Measurements from ENCODE around the gene TPRG1L.

TPRG1L gene

GRCh38 chr1:3641816-3642215 is 17.0 kb downstream of the TPRG1L start:
- peaks cover 36% of the 10 kb centered on the region for H3K36me3 ChIP-seq (ENCODE audit: control insufficient read depth, insufficient read depth, low read length, severe bottlenecking)
- no peak for DNase-seq (ENCODE audit: low read depth)
- no peak overlapping the region for H3K4me3 ChIP-seq (ENCODE audit: low read length)
- no peaks in the 10 kb centered on the region for H3K9me3 ChIP-seq (ENCODE audit: control insufficient read depth, low read length)
- H3K27me3 ChIP-seq (replicated peaks; ENCODE audit: control insufficient read depth, insufficient read depth, low read length), result no peaks in the 10 kb centered on the region
- no peak overlapping the region for H3K9ac ChIP-seq (ENCODE audit: low read length)
- H3K4me1 ChIP-seq (ENCODE audit: control insufficient read depth, insufficient read depth, low read length), result no peaks in the 10 kb centered on the region

GRCh38 chr1:3642919-3643675 is 18.3 kb downstream of the TPRG1L start:
- Histone ChIP-seq H3K36me3 (ENCODE audit: control insufficient read depth, insufficient read depth, low read length, severe bottlenecking) (peaks cover 33% of the 10 kb centered on the region), H3K9ac (ENCODE audit: low read length) (no peak overlapping the region), H3K4me3 (ENCODE audit: low read length) (no peak overlapping the region), H3K4me1 (ENCODE audit: control insufficient read depth, insufficient read depth, low read length) (no peaks in the 10 kb centered on the region), H3K9me3 (ENCODE audit: control insufficient read depth, low read length) (no peaks in the 10 kb centered on the region), H3K27me3 (replicated peaks; ENCODE audit: control insufficient read depth, insufficient read depth, low read length) (no peaks in the 10 kb centered on the region)
- no peak for DNase-seq (ENCODE audit: low read depth)

- Histone ChIP-seq H3K4me1 (ENCODE audit: control insufficient read depth, insufficient read depth, low read length) (peaks cover 3% of the 10 kb centered on the region), H3K4me3 (ENCODE audit: low read length) (no peak overlapping the region), H3K9ac (ENCODE audit: low read length) (no peak overlapping the region), H3K36me3 (ENCODE audit: control insufficient read depth, insufficient read depth, low read length, severe bottlenecking) (peaks cover 28% of the 10 kb centered on the region), H3K27me3 (replicated peaks; ENCODE audit: control insufficient read depth, insufficient read depth, low read length) (no peaks in the 10 kb centered on the region), H3K9me3 (ENCODE audit: control insufficient read depth, low read length) (no peaks in the 10 kb centered on the region)
- no peak for DNase-seq (ENCODE audit: low read depth)
Measured at GRCh38 chr1:3644273-3644672, 19.5 kb downstream of the TPRG1L start.

GRCh38 chr1:3645247-3645646 is 20.4 kb downstream of the TPRG1L start:
- Histone ChIP-seq H3K9ac (ENCODE audit: low read length) (no peak overlapping the region), H3K9me3 (ENCODE audit: control insufficient read depth, low read length) (no peaks in the 10 kb centered on the region), H3K36me3 (ENCODE audit: control insufficient read depth, insufficient read depth, low read length, severe bottlenecking) (peaks cover 28% of the 10 kb centered on the region), H3K27me3 (replicated peaks; ENCODE audit: control insufficient read depth, insufficient read depth, low read length) (no peaks in the 10 kb centered on the region), H3K4me1 (ENCODE audit: control insufficient read depth, insufficient read depth, low read length) (peaks cover 5% of the 10 kb centered on the region), H3K4me3 (ENCODE audit: low read length) (no peak overlapping the region)
- DNase-seq (ENCODE audit: low read depth), result no peak

- Histone ChIP-seq H3K27me3 (replicated peaks; ENCODE audit: control insufficient read depth, insufficient read depth, low read length) (peaks cover 5% of the 10 kb centered on the region), H3K4me1 (ENCODE audit: control insufficient read depth, insufficient read depth, low read length) (peaks cover 5% of the 10 kb centered on the region), H3K4me3 (ENCODE audit: low read length) (no peak overlapping the region), H3K36me3 (ENCODE audit: control insufficient read depth, insufficient read depth, low read length, severe bottlenecking) (peaks cover 28% of the 10 kb centered on the region), H3K9me3 (ENCODE audit: control insufficient read depth, low read length) (no peaks in the 10 kb centered on the region), H3K9ac (ENCODE audit: low read length) (no peak overlapping the region)
- no peak for DNase-seq (ENCODE audit: low read depth)
Measured at GRCh38 chr1:3645666-3646355, 21.0 kb downstream of the TPRG1L start.

- peaks cover 28% of the 10 kb centered on the region for H3K36me3 ChIP-seq (ENCODE audit: control insufficient read depth, insufficient read depth, low read length, severe bottlenecking)
- no peak overlapping the region for H3K9ac ChIP-seq (ENCODE audit: low read length)
- H3K27me3 ChIP-seq (replicated peaks; ENCODE audit: control insufficient read depth, insufficient read depth, low read length), result peaks cover 11% of the 10 kb centered on the region
- H3K4me3 ChIP-seq (ENCODE audit: low read length), result no peak overlapping the region
- peaks cover 5% of the 10 kb centered on the region for H3K4me1 ChIP-seq (ENCODE audit: control insufficient read depth, insufficient read depth, low read length)
- no peaks in the 10 kb centered on the region for H3K9me3 ChIP-seq (ENCODE audit: control insufficient read depth, low read length)
- DNase-seq (ENCODE audit: low read depth), result no peak
Measured at GRCh38 chr1:3646596-3646995, 21.8 kb downstream of the TPRG1L start.

- peaks cover 5% of the 10 kb centered on the region for H3K4me1 ChIP-seq (ENCODE audit: control insufficient read depth, insufficient read depth, low read length)
- DNase-seq (ENCODE audit: low read depth), result peak; percentile 97
- H3K36me3 ChIP-seq (ENCODE audit: control insufficient read depth, insufficient read depth, low read length, severe bottlenecking), result peaks cover 24% of the 10 kb centered on the region
- H3K9ac ChIP-seq (ENCODE audit: low read length), result peak within 1 kb of the TSS; percentile 90
- H3K27me3 ChIP-seq (replicated peaks; ENCODE audit: control insufficient read depth, insufficient read depth, low read length), result peaks cover 28% of the 10 kb centered on the region
- H3K9me3 ChIP-seq (ENCODE audit: control insufficient read depth, low read length), result no peaks in the 10 kb centered on the region
- H3K4me3 ChIP-seq (ENCODE audit: low read length), result peak within 1 kb of the TSS; percentile 91
Measured at GRCh38 chr1:3649342-3650247, 24.8 kb downstream of the TPRG1L start, which contains the start of gene WRAP73. TSS of gene WRAP73 (minus strand) at chr1:3650103. CDS start at chr1:3649999, 104 bp downstream.

GRCh38 chr1:3650248-3651025 is 25.6 kb downstream of the TPRG1L start:
- H3K4me1 ChIP-seq (ENCODE audit: control insufficient read depth, insufficient read depth, low read length), result peaks cover 5% of the 10 kb centered on the region
- peaks cover 34% of the 10 kb centered on the region for H3K27me3 ChIP-seq (replicated peaks; ENCODE audit: control insufficient read depth, insufficient read depth, low read length)
- no peaks in the 10 kb centered on the region for H3K9me3 ChIP-seq (ENCODE audit: control insufficient read depth, low read length)
- peak overlapping the region; percentile 91 for H3K4me3 ChIP-seq (ENCODE audit: low read length)
- peaks cover 19% of the 10 kb centered on the region for H3K36me3 ChIP-seq (ENCODE audit: control insufficient read depth, insufficient read depth, low read length, severe bottlenecking)
- no peak for DNase-seq (ENCODE audit: low read depth)
- H3K9ac ChIP-seq (ENCODE audit: low read length), result no peak overlapping the region

- peak; percentile 11 for DNase-seq (ENCODE audit: low read depth)
- H3K4me3 ChIP-seq (ENCODE audit: low read length), result no peak overlapping the region
- H3K4me1 ChIP-seq (ENCODE audit: control insufficient read depth, insufficient read depth, low read length), result peaks cover 5% of the 10 kb centered on the region
- no peaks in the 10 kb centered on the region for H3K9me3 ChIP-seq (ENCODE audit: control insufficient read depth, low read length)
- peaks cover 38% of the 10 kb centered on the region for H3K27me3 ChIP-seq (replicated peaks; ENCODE audit: control insufficient read depth, insufficient read depth, low read length)
- H3K36me3 ChIP-seq (ENCODE audit: control insufficient read depth, insufficient read depth, low read length, severe bottlenecking), result peaks cover 15% of the 10 kb centered on the region
- H3K9ac ChIP-seq (ENCODE audit: low read length), result no peak overlapping the region
Measured at GRCh38 chr1:3651026-3651929, 26.5 kb downstream of the TPRG1L start.
